PC-3 (cell line): ENCODE measurements around the gene MGAT2. TPM values are rescaled to one million over a fixed set of nuclear protein-coding genes. Genes with fewer than 3 reads are reported as not detected.

ENCODE experiments used
- ATAC-seq: fragments of 200-7000 bp; cut with Tn5 transposase; 2 replicates; pipeline ENCODE4 v1.9.1; 2020; ENCODE audit warnings: mild to moderate bottlenecking, moderate library complexity
- BruUV-seq: library from RNA; stranded (reverse); fragments of 400-500 nt; replicated peaks from 2 replicates; lab custom pipeline; 2021; lab: Mats Ljungman, UMichigan
- CTCF ChIA-PET: fragments of 300-600 bp; sonication (Branson Sonifier 250); formaldehyde crosslinking; loops from one replicate; lab custom pipeline; 2022; ENCODE audit warnings: antibody characterized with exemption; lab: Charles Lee
- POLR2A ChIA-PET: fragments of 300-600 bp; sonication (Branson Sonifier 250); formaldehyde crosslinking; loops from one replicate; lab custom pipeline; 2022; ENCODE audit warnings: antibody characterized with exemption; ENCODE audit not compliant: unreplicated experiment; lab: Charles Lee
- DNase-seq: peaks from one replicate; pipeline ENCODE4 v3.0.0-alpha.2; 2015
- H2AFZ ChIP-seq: fragments of 300-600 bp; sonication (generic); 2 replicates; pipeline ENCODE4 v1.6.0; 2016; ENCODE audit warnings: antibody characterized with exemption, low read length
- H3F3A ChIP-seq: fragments of 300-600 bp; sonication (generic); one replicate; pipeline ENCODE4 v1.6.0; 2017; ENCODE audit warnings: antibody characterized with exemption, low read length, control low read depth, mild to moderate bottlenecking; ENCODE audit not compliant: unreplicated experiment
- H3K27ac ChIP-seq: fragments of 300-600 bp; sonication (generic); 2 replicates; pipeline ENCODE4 v1.5.1; 2016; ENCODE audit warnings: mild to moderate bottlenecking, low read length
- H3K27me3 ChIP-seq: fragments of 300-600 bp; sonication (generic); 2 replicates; pipeline ENCODE4 v1.6.1; 2016; ENCODE audit warnings: low read length, mixed read lengths
- H3K36me3 ChIP-seq: fragments of 300-600 bp; sonication (generic); 2 replicates; pipeline ENCODE4 v1.6.1; 2016; ENCODE audit warnings: low read depth, mixed run types, low read length, mixed read lengths
- H3K4me1 ChIP-seq: fragments of 300-600 bp; sonication (generic); 2 replicates; pipeline ENCODE4 v1.5.1; 2016; ENCODE audit warnings: low read length; ENCODE audit not compliant: insufficient read depth
- H3K4me2 ChIP-seq: fragments of 300-600 bp; sonication (generic); 2 replicates; pipeline ENCODE4 v1.6.0; 2016; ENCODE audit warnings: low read length
- H3K4me3 ChIP-seq: fragments of 300-600 bp; sonication (generic); 2 replicates; pipeline ENCODE4 v1.5.1; 2016; ENCODE audit warnings: mild to moderate bottlenecking, low read length, mixed read lengths
- H3K79me2 ChIP-seq: fragments of 300-600 bp; sonication (generic); 2 replicates; pipeline ENCODE4 v1.6.1; 2017; ENCODE audit warnings: low read length, mixed read lengths
- H3K9ac ChIP-seq: fragments of 300-600 bp; sonication (generic); 2 replicates; pipeline ENCODE4 v1.6.0; 2016; ENCODE audit warnings: mild to moderate bottlenecking, low read length
- H3K9me2 ChIP-seq: fragments of 300-600 bp; sonication (generic); replicated peaks from 2 replicates; pipeline ENCODE4 v1.6.1; 2016; ENCODE audit warnings: mixed run types, low read length, mixed read lengths
- H3K9me3 ChIP-seq: fragments of 300-600 bp; sonication (generic); 2 replicates; pipeline ENCODE4 v1.6.1; 2016; ENCODE audit warnings: low read length, mixed read lengths
- H4K20me1 ChIP-seq: fragments of 300-600 bp; sonication (generic); 2 replicates; pipeline ENCODE4 v1.6.1; 2016; ENCODE audit warnings: low read length, mixed read lengths
- CTCF ChIP-seq: fragments of 300-600 bp; sonication (generic); conservative IDR thresholded peaks from 2 replicates; pipeline ENCODE4 v1.5.1; 2017; ENCODE audit warnings: antibody characterized with exemption, low read depth, mild to moderate bottlenecking, low read length
- EZH2 ChIP-seq: fragments of 300-600 bp; sonication (generic); IDR thresholded peaks from one replicate; pipeline ENCODE4 v1.6.1; 2017; ENCODE audit warnings: antibody characterized with exemption, mild to moderate bottlenecking, low read length; ENCODE audit not compliant: unreplicated experiment
- EZH2phosphoT487 ChIP-seq: fragments of 300-600 bp; sonication (generic); IDR thresholded peaks from 2 replicates; pipeline ENCODE4 v1.6.1; 2018; ENCODE audit warnings: mild to moderate bottlenecking, antibody characterized with exemption, low read length, borderline replicate concordance
- intact Hi-C: fragments of 100-400 bp; cut with micrococcal nuclease; formaldehyde crosslinking; loops from 2 replicates; pipeline ENCODE4 v1.9.0; 2023
- total RNA-seq: library from RNA; depleted of rRNA; stranded (reverse); fragments of >200 nt; gene quantifications from 2 replicates; pipeline ENCODE4 v1.2.3, GENCODE V29; 2014

Gene MGAT2
- total RNA-seq, 1 experiment from 2014 or later, result 39.5 TPM

- H3K27ac ChIP-seq, result no peak overlapping the region
- BruUV-seq, result no TSS peak
- H3K9me2 ChIP-seq, result no peaks in the 10 kb centered on the region
- H4K20me1 ChIP-seq, result peaks cover 12% of the 10 kb centered on the region
- peaks cover 39% of the 10 kb centered on the region for H3K79me2 ChIP-seq
- 0 out of 2 replicates have a peak, but pooled peaks cover under 1% of the 10 kb centered on the region for H3K4me1 ChIP-seq
- no peak overlapping the region for H3K9ac ChIP-seq
- TF ChIP-seq CTCF (no peak), EZH2phosphoT487 (no peak), EZH2 (no peak)
- ChIA-PET CTCF (no interaction called here), POLR2A (no interaction called here)
- H3K27me3 ChIP-seq, result no peaks in the 10 kb centered on the region
- peaks cover 7% of the 10 kb centered on the region for H3F3A ChIP-seq
- intact Hi-C loops, result no loop called here
- H3K9me3 ChIP-seq, result no peaks in the 10 kb centered on the region
- ATAC-seq, result no peak
- no peak overlapping the region for H3K4me2 ChIP-seq
- H2AFZ ChIP-seq, result no peak overlapping the region
- peaks cover 34% of the 10 kb centered on the region for H3K36me3 ChIP-seq
- no peak overlapping the region for H3K4me3 ChIP-seq
- no peak for DNase-seq
These were observed 42.5 kb upstream of the MGAT2 start for GRCh38 chr14:49578141-49578540.

DNA sequence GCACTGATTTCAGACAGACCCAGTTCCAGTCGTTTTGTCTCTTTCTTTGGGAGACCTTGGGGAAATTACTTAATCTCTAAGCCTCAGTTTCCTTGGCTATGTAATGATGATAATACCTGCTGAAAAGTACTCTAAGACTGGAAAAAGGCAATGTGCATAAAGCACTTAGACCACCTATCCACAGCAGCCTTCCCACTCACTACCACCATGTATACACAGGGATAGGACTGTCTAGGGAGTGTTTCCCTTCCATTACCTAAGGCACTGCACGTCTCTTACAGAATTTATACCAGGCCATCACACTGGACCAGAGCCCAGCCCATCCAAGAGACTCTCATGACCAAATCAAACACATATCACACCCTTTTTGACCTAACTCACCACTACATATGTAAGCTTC is 40.8 kb upstream of the MGAT2 start:
- CTCF ChIA-PET, result no interaction called here
- Histone ChIP-seq H3K4me2 (no peak overlapping the region), H3K9me2 (no peaks in the 10 kb centered on the region), H2AFZ (no peak overlapping the region), H3F3A (peaks cover 17% of the 10 kb centered on the region), H3K79me2 (peaks cover 56% of the 10 kb centered on the region), H3K9me3 (no peaks in the 10 kb centered on the region), H3K4me1 (peaks cover 17% of the 10 kb centered on the region), H4K20me1 (peaks cover 30% of the 10 kb centered on the region), H3K9ac (no peak overlapping the region), H3K27ac (no peak overlapping the region), H3K27me3 (no peaks in the 10 kb centered on the region), H3K4me3 (no peak overlapping the region), H3K36me3 (peaks cover 46% of the 10 kb centered on the region)
- no TSS peak for BruUV-seq
- POLR2A ChIA-PET, result no interaction called here
- ATAC-seq (peak; percentile 14; the same call in 1 of the 2 replicates), DNase-seq (no peak)
- intact Hi-C loops, result no loop called here
- no peak for TF ChIP-seq EZH2
- no peak for TF ChIP-seq EZH2phosphoT487
- no peak for TF ChIP-seq CTCF

DNA sequence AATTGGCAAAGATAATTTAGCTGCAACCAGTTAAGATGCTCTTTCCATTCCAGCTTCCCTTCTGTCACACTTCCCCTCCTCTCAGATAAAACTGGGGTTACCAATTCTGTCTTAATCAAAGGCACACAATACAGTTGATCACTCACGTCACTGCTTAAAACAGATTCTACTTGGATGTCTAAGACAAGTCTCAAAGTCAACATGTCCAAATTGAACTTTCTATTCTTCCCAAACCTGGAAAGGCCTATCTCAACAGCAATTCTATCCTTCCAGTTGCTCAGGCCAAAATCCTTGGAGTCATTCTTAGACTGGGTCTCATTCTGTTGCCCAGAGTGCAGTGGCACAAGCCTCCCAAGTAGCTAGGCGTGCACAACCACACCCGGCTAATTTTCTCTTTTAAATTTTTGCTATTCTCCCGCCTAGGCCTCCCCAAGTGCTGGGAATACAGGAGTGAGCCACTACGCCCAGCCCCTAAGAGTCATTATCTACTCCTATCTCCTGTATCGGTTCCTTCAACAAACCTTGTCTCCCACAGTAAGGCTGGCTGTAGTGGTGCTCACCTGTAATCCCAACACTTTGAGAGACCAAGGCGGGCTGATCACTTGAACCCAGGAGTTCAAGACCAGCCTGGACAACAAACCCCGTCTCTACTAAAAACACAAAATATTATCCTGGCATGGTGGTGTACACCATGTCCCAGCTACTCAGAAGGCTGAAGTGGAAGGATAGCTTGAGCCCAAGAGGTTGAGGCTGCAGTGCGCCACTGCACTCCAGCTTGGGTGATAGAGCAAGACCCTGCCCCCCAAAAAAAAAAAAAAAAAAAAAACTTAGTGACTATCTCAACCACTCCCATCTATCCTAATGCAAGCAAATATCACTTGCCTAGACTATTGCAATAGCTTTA is 39.1 kb upstream of the MGAT2 start:
- ChIA-PET POLR2A (no interaction called here), CTCF (interaction anchor here (0.6 kb wide), 1 partner anchor 13 kb away, joined by 3 read pairs; no protein-coding TSS in a partner anchor)
- H3K79me2 ChIP-seq, result peaks cover 71% of the 10 kb centered on the region
- H3K27ac ChIP-seq, result no peak overlapping the region
- no peak; the same call in 1 of the 2 replicates for ATAC-seq
- H3F3A ChIP-seq, result peaks cover 17% of the 10 kb centered on the region
- DNase-seq, result no peak
- no peak overlapping the region for H3K4me2 ChIP-seq
- no peak overlapping the region for H3K4me3 ChIP-seq
- H3K9ac ChIP-seq, result no peak overlapping the region
- H3K9me2 ChIP-seq, result no peaks in the 10 kb centered on the region
- intact Hi-C loops, result no loop called here
- BruUV-seq, result no TSS peak
- no peaks in the 10 kb centered on the region for H3K27me3 ChIP-seq
- H4K20me1 ChIP-seq, result peaks cover 41% of the 10 kb centered on the region
- H3K4me1 ChIP-seq, result peaks cover 17% of the 10 kb centered on the region
- no peaks in the 10 kb centered on the region for H3K9me3 ChIP-seq
- H2AFZ ChIP-seq, result no peak overlapping the region
- TF ChIP-seq EZH2, result no peak
- TF ChIP-seq EZH2phosphoT487, result no peak
- TF ChIP-seq CTCF, result no peak
- H3K36me3 ChIP-seq, result peaks cover 52% of the 10 kb centered on the region
